NCI-H146 treated with DMSO at 0.1 percent for 48 hours (cell line): ENCODE measurements around the gene E2F8.
"Not testable (repeated sequence)": the region's sequence is repeated elsewhere in the genome, so short reads cannot be mapped to it uniquely, and the experiment has no call there.

Experiments
- DNase-seq: peaks from one replicate; lab custom pipeline; 2025; ENCODE audit not compliant: unreplicated experiment; lab: John Stamatoyannopoulos, UW

E2F8 gene, protein sequence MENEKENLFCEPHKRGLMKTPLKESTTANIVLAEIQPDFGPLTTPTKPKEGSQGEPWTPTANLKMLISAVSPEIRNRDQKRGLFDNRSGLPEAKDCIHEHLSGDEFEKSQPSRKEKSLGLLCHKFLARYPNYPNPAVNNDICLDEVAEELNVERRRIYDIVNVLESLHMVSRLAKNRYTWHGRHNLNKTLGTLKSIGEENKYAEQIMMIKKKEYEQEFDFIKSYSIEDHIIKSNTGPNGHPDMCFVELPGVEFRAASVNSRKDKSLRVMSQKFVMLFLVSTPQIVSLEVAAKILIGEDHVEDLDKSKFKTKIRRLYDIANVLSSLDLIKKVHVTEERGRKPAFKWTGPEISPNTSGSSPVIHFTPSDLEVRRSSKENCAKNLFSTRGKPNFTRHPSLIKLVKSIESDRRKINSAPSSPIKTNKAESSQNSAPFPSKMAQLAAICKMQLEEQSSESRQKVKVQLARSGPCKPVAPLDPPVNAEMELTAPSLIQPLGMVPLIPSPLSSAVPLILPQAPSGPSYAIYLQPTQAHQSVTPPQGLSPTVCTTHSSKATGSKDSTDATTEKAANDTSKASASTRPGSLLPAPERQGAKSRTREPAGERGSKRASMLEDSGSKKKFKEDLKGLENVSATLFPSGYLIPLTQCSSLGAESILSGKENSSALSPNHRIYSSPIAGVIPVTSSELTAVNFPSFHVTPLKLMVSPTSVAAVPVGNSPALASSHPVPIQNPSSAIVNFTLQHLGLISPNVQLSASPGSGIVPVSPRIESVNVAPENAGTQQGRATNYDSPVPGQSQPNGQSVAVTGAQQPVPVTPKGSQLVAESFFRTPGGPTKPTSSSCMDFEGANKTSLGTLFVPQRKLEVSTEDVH

DNA sequence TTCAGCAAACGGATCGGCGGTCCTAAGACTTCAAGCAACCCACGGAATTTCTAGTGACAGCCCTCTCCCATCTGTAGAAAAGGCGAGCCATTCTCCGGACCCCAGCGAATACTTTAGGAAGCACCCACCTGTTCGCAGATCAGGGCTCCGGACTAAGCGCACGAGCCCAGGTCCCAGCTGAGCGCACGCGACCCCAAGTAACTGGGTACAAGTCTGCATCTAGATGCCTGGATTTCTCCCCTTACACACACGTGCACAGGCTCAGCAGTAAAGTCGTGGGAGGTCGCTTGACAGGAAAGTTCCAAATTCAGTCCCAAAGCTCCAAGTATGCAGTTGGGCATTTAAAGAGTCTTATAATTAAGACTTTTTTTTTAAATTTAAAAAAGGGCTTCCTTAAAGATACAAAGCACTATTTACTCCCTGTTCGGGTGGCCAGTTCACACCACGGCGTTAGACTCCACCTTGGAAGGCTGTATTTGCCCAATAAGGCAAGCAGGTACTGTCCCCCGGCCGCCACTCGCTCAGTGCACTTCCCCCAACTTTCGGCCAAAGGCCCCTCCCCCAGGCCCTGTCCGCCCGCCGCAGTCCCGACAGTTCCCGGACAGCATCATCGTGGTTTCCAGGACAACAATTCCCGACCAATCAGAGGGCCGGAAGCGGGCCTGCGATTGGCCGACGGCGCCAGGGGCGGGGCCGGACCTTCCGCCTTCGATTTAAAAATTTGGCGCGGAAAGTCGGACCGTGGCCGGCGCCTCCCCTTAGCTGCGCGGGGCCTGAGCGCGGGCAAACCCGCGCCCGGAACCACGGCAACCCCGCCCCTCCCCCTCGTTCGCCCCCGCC is at the start of gene E2F8:
Gene E2F8 (minus strand): TSS at position 526 of the 840 bp plus-strand sequence. CDS start 824 bp downstream, outside the sequence.
- peak; percentile 84 for DNase-seq

DNA sequence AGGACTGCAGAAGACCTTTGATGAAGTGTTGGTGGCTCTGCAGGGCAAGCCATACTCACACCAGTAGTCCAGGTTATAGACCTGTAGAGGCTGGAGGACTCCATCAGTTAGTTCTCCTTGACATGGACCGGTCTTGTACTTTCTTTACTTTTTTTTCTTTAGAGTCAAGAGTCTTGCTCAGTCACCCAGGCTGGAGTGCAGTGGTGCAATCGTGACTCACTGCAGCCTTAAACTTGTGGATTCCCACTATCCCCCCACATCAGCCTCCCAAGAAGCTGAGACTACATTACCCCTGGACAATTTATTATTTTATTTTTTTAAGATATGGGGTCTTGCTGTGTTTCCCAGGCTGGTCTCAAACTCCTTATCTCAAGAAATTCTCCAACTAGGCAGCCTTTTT is 49.6 kb upstream of the E2F8 start:
- DNase-seq, result no peak

DNA sequence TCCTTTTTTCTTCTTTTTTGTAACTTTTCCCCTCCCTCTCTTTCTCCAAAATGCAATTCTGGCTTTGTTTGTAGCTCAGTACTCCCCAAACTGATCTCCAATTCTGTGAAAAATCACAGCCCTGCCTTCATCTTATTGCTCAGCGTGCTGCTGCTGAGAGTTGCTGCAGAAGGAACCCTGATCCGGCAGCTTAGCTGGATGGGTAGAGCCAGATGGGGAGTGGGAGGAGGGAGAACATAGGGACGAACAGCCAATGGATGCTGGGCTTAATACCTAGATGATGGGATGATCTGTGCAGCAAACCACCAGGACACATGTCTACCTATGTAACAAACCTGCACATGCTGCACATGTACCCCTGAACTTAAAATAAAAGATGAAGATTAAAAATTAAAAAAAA is 47.5 kb upstream of the E2F8 start:
- no peak for DNase-seq

DNA sequence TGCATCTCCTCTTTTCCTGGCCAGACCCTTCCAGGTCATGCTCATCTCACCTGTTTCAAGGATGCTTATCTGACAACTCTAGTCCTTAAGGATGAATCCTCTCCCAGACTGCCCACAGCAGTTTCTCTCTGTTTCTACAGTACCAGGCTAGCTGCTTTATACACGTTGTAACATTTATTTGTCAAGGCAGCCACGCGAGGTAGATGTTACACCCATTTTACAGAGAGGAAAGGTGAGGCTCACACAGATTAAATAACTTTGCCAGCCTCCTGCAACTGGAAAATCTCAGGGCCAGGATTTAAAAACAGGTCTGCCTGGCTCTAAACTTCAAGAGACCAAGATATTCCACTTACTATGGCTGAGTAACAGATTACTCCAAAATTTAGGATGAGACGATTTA is 45.7 kb upstream of the E2F8 start:
- no peak for DNase-seq

DNA sequence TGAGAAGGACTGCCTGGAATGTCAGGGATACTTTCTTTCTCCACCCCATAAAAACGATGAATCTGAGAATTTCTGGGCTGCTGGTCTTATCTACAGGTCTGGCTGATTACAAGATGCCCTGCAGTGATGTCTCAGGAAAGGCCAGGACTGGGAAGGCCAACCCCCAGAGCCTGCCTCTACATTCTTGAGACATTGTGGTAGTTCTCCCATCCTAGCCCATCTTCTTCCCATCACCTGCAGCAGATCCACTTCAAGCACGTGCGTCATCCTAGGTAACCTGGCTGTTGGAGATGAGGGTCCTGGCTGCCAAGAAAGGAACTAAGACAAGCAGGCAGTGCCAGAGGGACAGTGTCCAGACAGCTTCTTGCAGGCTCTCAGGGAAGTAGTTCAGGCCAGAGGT is 44.1 kb upstream of the E2F8 start:
- DNase-seq, result no peak

DNA sequence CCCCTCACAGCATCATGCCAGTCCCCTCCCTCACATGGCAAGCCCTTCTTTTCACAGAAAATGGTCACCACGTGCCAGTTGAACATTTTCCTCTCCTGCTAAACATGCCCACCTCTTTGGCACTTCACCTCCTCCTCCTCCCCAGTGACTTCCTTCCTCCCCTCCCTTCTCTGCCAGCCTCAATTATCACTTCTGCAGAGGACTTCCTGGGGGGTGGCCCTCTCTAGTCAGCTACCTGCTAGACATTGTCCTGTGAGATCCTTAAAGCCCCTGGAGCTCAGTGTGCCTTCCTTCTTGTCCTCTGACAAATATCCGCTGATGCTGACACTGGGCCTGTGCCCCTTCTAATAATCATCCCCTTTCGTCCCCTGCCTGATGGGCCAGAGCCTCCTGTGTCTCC is 43.2 kb upstream of the E2F8 start:
- DNase-seq, result no peak

DNA sequence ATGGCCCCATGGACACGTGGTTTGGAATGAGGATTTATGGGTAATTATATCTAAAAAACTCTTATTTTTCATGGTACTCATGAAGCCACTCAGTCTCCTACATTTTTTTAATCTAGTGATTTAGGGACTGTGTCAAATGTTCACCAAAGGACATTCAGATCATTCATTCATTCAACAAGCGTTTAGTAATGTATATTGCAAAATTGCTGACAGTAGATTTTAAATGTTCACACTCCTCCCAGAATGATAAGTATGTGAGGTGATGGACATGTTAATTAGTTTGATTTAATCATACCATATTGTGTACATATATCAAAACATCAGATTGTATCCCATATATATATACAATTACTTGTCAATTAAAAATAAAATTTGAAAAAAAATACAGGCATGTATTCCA is 40.8 kb upstream of the E2F8 start:
- DNase-seq, result no peak

DNA sequence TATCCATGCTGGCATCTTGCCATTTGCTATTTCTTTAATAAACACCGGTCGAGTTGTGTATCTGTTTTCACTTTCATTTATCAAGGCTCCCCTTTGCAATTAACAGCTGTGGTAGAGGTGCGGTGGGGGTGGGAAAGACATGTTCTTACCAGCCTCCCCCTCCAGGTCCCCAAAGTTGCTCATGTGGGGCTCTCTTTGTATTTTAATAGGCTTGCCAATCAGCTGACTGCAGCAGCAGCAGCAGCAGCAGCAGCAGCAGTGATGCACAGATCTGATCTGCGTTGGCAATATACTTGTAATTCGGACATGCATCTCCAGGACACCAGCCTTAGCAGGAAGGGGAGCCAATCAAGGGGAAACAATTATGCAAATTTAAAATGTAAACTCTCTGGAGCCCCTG is 40.3 kb upstream of the E2F8 start:
- DNase-seq, result peak; percentile 18

DNA sequence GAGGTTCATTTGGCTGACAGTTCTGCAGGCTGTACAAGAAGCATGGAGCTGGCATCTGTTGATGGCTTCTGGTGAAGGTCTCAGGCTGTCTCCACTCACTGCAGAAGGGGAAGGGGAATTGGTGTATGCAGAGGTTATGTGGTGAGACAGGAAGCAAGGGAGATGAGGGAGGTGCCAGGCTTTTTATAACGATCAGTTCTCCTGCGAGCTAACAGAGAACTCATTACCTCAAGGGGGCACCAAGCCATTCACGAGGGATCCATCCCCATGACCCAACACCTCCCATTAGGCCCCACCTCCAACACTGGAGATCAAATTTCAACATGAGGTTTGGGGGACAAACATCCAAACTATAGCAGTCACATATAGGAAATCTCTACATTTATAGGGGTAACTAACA is 38.7 kb upstream of the E2F8 start:
- no peak for DNase-seq

DNA sequence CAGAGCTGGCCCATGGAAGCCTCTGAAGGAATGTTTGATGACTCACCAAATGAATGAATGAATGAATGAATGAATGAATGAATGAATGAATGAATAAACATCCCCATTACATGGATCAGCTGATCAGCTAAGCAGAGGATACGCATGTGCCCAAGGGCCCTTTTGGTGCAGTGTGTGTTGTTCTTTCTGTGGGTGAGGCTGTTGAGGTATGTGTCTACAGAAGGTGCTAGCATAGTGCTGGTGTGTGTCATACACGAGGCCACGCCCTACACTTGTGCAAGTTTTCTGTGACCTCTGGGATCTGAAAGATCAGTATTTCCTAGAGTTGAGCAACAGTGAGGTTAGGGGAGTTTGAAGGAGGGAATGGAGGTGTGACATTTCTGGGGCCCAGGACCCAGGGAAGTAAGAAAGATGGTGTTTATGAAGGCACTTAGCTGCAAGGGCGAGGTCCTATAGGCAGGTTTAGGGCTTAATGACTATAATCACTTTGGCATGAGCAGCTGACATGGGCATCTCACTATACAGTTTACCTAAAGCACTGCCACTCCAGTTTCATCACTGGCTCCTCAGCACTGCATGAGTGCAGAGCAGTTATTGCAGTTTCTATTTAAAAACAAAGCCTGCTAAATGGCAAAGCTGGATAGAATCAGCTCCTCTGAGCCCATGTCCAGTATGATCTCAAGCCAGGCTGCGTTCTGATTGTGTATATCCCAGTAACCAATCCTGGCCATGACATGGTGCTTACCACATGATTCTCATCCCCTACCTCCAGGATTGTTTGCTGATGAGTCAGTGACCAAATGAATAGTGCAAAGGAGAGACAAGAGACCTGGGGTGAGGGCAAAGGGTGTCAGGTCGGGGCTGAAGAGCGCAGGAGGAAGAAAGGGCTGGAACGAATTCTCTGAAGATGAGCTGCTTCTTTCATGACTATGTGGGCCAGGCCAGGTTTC is 36.4 kb upstream of the E2F8 start:
- no peak for DNase-seq

DNA sequence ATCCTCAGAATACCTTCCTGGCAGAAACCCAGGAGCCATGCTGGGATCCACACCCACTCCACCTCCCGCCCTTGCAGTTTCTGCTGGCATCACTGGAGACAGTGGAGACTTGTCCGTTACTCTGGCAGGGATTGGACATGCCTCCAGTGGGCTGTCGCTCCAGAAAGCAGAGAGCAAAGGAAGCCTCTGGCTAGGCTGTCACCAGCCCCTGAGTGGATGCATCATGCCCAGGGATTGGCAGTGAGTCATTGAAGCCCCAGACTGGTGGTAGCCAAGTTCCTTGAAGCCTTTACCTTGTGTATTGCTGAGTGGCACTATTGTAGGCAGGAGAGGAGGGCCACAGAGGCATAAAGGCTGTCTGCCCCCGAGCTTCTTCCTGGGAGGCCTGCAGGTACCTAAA is 34.8 kb upstream of the E2F8 start:
- no peak for DNase-seq

DNA sequence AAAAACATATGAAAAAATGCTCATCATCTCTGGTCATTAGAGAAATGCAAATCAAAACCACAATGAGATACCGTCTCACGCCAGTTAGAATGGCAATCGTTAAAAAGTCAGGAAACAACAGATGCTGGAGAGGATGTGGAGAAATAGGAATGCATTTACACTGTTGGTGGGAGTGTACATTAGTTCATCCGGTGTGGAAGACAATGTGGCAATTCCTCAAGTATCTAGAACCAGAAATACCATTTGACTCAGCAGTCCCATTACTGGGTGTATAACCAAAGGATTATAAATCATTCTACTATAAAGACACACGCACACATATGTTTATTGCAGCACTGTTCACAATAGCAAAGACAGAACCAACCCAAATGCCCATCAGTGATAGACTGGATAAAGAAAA is 32.5 kb upstream of the E2F8 start:
- not testable (repeated sequence) for DNase-seq

DNA sequence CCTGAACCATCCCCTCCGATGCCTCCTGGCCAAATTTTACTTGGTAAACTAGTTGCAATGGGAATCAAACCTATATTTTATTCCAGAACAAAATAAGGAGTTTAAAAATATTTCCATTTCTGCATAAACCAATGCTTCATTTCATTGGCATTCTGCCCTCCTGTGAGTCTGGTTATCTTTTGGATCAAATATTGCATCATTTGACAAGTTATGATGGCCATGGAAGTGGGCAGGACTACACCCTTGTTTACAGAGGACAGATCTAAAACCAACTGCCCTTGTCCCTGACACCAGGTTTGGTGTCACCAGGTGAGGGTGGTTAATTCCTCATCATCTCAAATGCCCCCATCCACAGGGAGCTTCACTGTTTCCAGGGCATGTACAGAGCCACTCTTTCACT is 28.2 kb upstream of the E2F8 start:
- DNase-seq, result no peak

DNA sequence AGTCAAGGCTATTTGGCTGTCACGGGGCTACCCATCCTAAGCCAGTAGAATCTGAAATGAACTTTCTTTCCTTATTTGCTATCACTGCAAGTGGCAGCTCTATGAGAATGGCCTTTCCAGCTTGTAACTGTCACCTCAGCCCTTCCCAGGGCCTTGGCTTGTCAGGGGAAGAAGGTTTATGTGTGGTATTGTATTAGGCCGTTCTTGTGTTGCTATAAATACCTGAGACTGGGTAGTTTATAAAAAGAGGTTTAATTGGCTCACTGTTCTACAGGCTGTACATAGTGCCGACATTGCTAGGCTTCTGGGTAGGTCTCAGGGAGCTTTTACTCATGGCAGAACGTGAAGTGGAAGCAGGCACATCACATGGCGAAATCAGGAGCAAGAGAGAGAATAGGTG is 26.8 kb upstream of the E2F8 start:
- no peak for DNase-seq

DNA sequence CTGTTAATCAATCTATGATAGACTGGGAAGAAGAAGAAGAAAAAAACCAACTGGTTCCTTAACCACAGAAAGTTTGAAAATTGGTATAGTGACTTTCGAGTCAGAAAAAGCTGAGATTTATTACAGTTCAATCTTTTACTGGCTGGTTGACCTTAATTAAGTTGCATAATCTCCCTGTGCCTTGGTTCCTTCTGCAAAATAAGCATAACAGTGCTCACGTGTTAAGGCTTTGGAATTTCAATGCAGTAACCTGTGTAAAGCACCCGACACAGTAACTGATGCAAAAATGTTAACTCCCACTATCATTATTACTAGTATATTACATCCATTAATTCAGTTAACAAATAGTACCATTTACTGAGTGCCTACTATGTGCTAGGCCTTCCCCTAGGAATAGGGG is 22.6 kb upstream of the E2F8 start:
- DNase-seq, result no peak

DNA sequence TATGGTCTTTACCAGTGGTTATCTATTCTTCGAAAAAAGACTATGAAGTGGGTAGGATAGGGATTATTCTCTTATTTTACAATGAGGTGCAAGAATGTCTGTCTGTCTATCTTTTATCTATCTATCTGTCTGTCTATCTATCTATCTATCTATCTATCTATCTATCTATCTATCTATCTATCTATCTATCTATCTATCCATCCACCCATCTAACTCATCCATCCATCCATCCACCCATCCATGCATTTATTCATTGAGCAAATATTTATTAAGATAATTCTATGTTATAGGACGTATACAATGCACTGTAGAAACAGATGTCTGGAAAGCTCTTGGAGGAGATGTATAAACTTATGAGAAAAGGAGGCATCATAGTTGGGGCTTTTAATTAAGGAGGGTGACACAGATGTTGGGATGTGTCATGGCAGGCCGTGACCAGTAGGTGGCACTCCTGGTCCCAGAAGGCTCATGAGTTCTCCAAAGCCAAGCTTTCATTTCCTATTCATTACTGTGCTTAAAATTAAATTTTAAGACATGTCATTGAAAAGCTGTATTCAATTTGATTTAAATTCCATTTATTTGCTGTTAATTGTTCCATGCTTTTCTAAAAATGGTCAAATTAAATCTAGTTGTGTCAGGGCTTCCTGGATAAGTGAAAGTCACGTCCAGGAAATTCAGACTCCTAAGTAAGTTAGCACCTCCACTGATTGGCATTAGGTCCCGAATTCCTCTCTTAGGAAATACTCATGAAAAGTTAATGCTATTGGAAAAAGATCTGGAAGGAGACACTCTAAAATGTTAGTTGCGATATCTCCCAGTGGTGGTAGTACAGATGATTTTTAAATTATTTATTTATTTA is 19.0 kb upstream of the E2F8 start:
- DNase-seq, result peak; percentile 48

DNA sequence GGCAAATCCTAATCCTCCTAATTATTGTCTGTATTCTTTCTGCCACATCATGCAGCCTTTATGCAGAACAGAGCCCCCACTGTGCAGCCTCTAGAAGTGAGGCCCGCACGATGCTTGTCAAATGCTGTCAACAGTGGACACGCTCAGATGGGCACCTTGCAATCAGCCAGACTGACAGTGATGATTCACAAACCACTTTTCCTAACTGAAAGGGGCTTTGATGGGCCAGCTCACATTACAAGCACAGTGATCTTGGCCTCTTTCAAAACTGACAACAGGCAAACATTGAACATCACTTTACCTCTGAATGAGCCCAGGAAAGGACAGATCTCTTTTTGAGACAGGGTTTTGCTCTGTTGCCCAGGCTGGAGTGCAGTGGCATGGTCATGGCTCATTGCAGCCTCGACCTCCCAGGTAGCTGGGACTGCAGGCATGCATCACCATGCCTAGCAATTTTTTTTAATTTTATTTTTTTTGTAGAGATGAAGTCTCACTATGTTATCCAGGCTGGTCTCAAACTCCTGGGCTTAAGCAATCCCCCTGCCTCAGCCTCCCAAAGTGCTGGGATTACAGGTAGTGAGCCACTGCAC is 18.0 kb upstream of the E2F8 start:
- DNase-seq, result peak; percentile 74

DNA sequence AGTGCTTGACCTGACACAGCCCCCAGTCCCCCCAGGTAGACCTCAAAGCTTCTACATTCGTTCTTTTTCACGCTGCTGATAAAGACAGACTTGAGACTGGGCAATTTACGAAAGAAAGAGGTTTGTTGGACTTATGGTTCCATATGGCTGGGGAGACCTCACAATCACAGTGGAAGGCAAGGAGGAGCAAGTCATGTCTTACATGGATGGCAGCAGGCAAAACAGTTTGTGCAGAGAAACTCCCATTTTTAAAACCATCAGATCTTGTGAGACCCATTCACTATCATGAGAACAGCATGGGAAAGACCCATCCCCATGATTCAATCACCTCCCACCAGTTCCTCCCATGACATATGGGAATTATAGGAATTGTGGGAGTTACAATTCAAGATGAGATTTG is 13.7 kb upstream of the E2F8 start:
- DNase-seq, result not testable (repeated sequence)

DNA sequence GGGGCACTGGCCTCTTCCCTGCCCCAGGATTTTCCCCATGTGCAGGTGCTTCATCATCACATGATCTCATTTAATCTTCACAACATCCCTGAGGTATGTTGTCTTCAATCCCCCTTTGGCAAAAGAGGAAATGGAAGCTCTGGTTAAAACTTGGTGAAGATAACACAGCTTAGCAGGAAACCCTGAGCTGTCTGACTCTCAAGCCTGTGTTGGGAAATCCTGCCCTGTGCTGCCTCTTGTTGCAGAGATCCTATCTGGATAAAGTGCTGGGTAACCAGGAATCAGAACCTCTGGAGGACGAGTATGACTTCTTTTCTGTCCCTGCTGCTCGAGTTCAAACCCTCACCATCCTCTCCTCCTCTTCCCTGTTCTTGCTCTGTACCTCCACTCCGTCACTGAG is 13.1 kb upstream of the E2F8 start:
- no peak for DNase-seq
